ENCODE measurements around the gene WNT7B. TPM values are rescaled to one million over a fixed set of nuclear protein-coding genes. Genes with fewer than 3 reads are reported as not detected.

The WNT7B gene
- total RNA-seq, 1 experiment from 2014 or later = 5.6 TPM

- H3K36me3 ChIP-seq = no peaks in the 10 kb centered on the region
- H3K9me3 ChIP-seq = no peaks in the 10 kb centered on the region
- DNase-seq = no peak
- no peaks in the 10 kb centered on the region for H3K27me3 ChIP-seq
- no peak overlapping the region for H3K4me3 ChIP-seq
These were observed 89.5 kb downstream of the WNT7B start for GRCh38 chr22:45887202-45888131.

GRCh38 chr22:45886540-45886939 lies 90.4 kb downstream of the WNT7B start:
- no peak for DNase-seq
- Histone ChIP-seq H3K27me3 (no peaks in the 10 kb centered on the region), H3K4me3 (no peak overlapping the region), H3K36me3 (no peaks in the 10 kb centered on the region), H3K9me3 (no peaks in the 10 kb centered on the region)

- Histone ChIP-seq H3K9me3 (no peaks in the 10 kb centered on the region), H3K36me3 (no peaks in the 10 kb centered on the region), H3K4me3 (no peak overlapping the region), H3K27me3 (no peaks in the 10 kb centered on the region)
- no peak for DNase-seq
These were observed 91.0 kb downstream of the WNT7B start for GRCh38 chr22:45885941-45886395.

- Histone ChIP-seq H3K4me3 (no peak overlapping the region), H3K9me3 (no peaks in the 10 kb centered on the region), H3K27me3 (no peaks in the 10 kb centered on the region), H3K36me3 (no peaks in the 10 kb centered on the region)
- no peak for DNase-seq
These were observed 91.7 kb downstream of the WNT7B start for GRCh38 chr22:45885171-45885840.

- Histone ChIP-seq H3K9me3 (no peaks in the 10 kb centered on the region), H3K4me3 (no peak overlapping the region), H3K27me3 (no peaks in the 10 kb centered on the region), H3K36me3 (no peaks in the 10 kb centered on the region)
- DNase-seq = no peak
These were observed 92.5 kb downstream of the WNT7B start for GRCh38 chr22:45884201-45885062.

- no peaks in the 10 kb centered on the region for H3K9me3 ChIP-seq
- no peak for DNase-seq
- no peaks in the 10 kb centered on the region for H3K36me3 ChIP-seq
- H3K27me3 ChIP-seq = no peaks in the 10 kb centered on the region
- H3K4me3 ChIP-seq = no peak overlapping the region
These were observed 93.2 kb downstream of the WNT7B start for GRCh38 chr22:45883811-45884170.

GRCh38 chr22:45882881-45883810 lies 93.8 kb downstream of the WNT7B start:
- no peaks in the 10 kb centered on the region for H3K27me3 ChIP-seq
- H3K4me3 ChIP-seq = no peak overlapping the region
- no peaks in the 10 kb centered on the region for H3K36me3 ChIP-seq
- H3K9me3 ChIP-seq = no peaks in the 10 kb centered on the region
- DNase-seq = peak; percentile 83

- no peak for DNase-seq
- H3K4me3 ChIP-seq = no peak overlapping the region
- no peaks in the 10 kb centered on the region for H3K36me3 ChIP-seq
- H3K27me3 ChIP-seq = no peaks in the 10 kb centered on the region
- no peaks in the 10 kb centered on the region for H3K9me3 ChIP-seq
These were observed 95.5 kb downstream of the WNT7B start for GRCh38 chr22:45881524-45881875.

GRCh38 chr22:45880716-45881523 lies 96.0 kb downstream of the WNT7B start:
- no peaks in the 10 kb centered on the region for H3K27me3 ChIP-seq
- DNase-seq = no peak
- H3K9me3 ChIP-seq = no peaks in the 10 kb centered on the region
- no peaks in the 10 kb centered on the region for H3K36me3 ChIP-seq
- H3K4me3 ChIP-seq = no peak overlapping the region

GRCh38 chr22:45880091-45880715 lies 96.8 kb downstream of the WNT7B start:
- Histone ChIP-seq H3K27me3 (no peaks in the 10 kb centered on the region), H3K9me3 (no peaks in the 10 kb centered on the region), H3K36me3 (no peaks in the 10 kb centered on the region), H3K4me3 (no peak overlapping the region)
- no peak for DNase-seq

GRCh38 chr22:45879552-45879949 lies 97.4 kb downstream of the WNT7B start:
- 0 out of 2 replicates have a peak, but pooled peaks cover under 1% of the 10 kb centered on the region for H3K9me3 ChIP-seq
- DNase-seq = no peak
- H3K36me3 ChIP-seq = no peaks in the 10 kb centered on the region
- no peak overlapping the region for H3K4me3 ChIP-seq
- H3K27me3 ChIP-seq = no peaks in the 10 kb centered on the region

GRCh38 chr22:45878901-45879551 lies 97.9 kb downstream of the WNT7B start:
- Histone ChIP-seq H3K36me3 (no peaks in the 10 kb centered on the region), H3K4me3 (no peak overlapping the region), H3K9me3 (0 out of 2 replicates have a peak, but pooled peaks cover 4% of the 10 kb centered on the region), H3K27me3 (no peaks in the 10 kb centered on the region)
- no peak for DNase-seq

- no peaks in the 10 kb centered on the region for H3K27me3 ChIP-seq
- peaks cover 11% of the 10 kb centered on the region for H3K9me3 ChIP-seq
- H3K36me3 ChIP-seq = no peaks in the 10 kb centered on the region; the same call in 1 of the 2 replicates
- DNase-seq = no peak
- H3K4me3 ChIP-seq = no peak overlapping the region
These were observed 98.7 kb downstream of the WNT7B start for GRCh38 chr22:45878051-45878781.

GRCh38 chr22:45877651-45878050 lies 99.3 kb downstream of the WNT7B start:
- no peak for DNase-seq
- H3K4me3 ChIP-seq = no peak overlapping the region
- no peaks in the 10 kb centered on the region for H3K27me3 ChIP-seq
- H3K9me3 ChIP-seq = peaks cover 15% of the 10 kb centered on the region
- no peaks in the 10 kb centered on the region; the same call in 1 of the 2 replicates for H3K36me3 ChIP-seq
